Thoracic aorta (tissue), 2 donors: ENCODE measurements around the gene EXD2. TPM values are rescaled to one million over a fixed set of nuclear protein-coding genes. Genes with fewer than 3 reads are reported as not detected.
"Not testable (repeated sequence)": the region's sequence is repeated elsewhere in the genome, so short reads cannot be mapped to it uniquely, and the experiment has no call there.

Experiments used
- ATAC-seq: fragments of 150-250 bp; one replicate; pipeline ENCODE4 v1.8.0; 2017; ENCODE audit warnings: low read depth; ENCODE audit not compliant: insufficient number of reproducible peaks, low FRiP score
- DNase-seq: peaks from one replicate; pipeline ENCODE4 v3.0.0-alpha.2; 2020; ENCODE audit warnings: low spot score
- H3K27ac ChIP-seq, 2 donors: fragments of 200-600 bp; sonication (generic); 1 replicate in 1 of 2; 2 replicates in 1 of 2; pipeline ENCODE4 v1.5.1; 2016; ENCODE audit warnings: mild to moderate bottlenecking in 2 of 2, moderate library complexity in 2 of 2
- H3K27me3 ChIP-seq: fragments of 200-600 bp; sonication (generic); replicated peaks from 2 replicates; pipeline ENCODE4 v1.6.0; 2016; ENCODE audit warnings: mild to moderate bottlenecking; ENCODE audit not compliant: insufficient read depth
- H3K36me3 ChIP-seq: fragments of 200-600 bp; sonication (generic); one replicate; pipeline ENCODE4 v1.5.1; 2016
- H3K4me1 ChIP-seq, 2 donors: fragments of 200-600 bp; sonication (generic); 1 replicate in 1 of 2; 2 replicates in 1 of 2; pipeline versions ENCODE4 v1.5.1 to v1.6.0; 2016; ENCODE audit warnings: low read depth in 2 of 2, mild to moderate bottlenecking in 1 of 2; ENCODE audit not compliant: control insufficient read depth in 1 of 2
- H3K4me3 ChIP-seq: fragments of 200-600 bp; sonication (generic); 2 replicates; pipeline ENCODE4 v1.5.1; 2016; ENCODE audit warnings: mild to moderate bottlenecking
- H3K9me3 ChIP-seq: fragments of 200-600 bp; sonication (generic); 2 replicates; pipeline ENCODE4 v1.5.1; 2016
- CTCF ChIP-seq: fragments of 200-600 bp; sonication (generic); IDR thresholded peaks from one replicate; pipeline ENCODE4 v1.5.1; 2019; ENCODE audit warnings: antibody characterized with exemption
- total RNA-seq, 2 donors: library from RNA; depleted of rRNA; stranded (reverse); fragments of >200 nt; gene quantifications; one replicate each; pipeline versions ENCODE4 v1.1.0 to v1.2.3, GENCODE V29; 2016

The EXD2 gene
- total RNA-seq, 2 donors from 2014 or later: 10.4 to 10.9 TPM

- Histone ChIP-seq H3K36me3 (no peaks in the 10 kb centered on the region), H3K27me3 (no peaks in the 10 kb centered on the region), H3K4me3 (no peak overlapping the region), H3K27ac (no peak overlapping the region), H3K9me3 (no peaks in the 10 kb centered on the region), H3K4me1 (no peaks in the 10 kb centered on the region)
- ATAC-seq: no peak
- no peak for DNase-seq
- no peak for TF ChIP-seq CTCF
These were observed 16.2 kb upstream of the EXD2 start for GRCh38 chr14:69175130-69175529.

- Histone ChIP-seq H3K27ac (no peak overlapping the region), H3K4me1 (no peaks in the 10 kb centered on the region), H3K36me3 (no peaks in the 10 kb centered on the region), H3K4me3 (no peak overlapping the region), H3K9me3 (no peaks in the 10 kb centered on the region), H3K27me3 (no peaks in the 10 kb centered on the region)
- TF ChIP-seq CTCF: no peak
- DNase-seq (no peak), ATAC-seq (no peak)
These were observed 9.8 kb upstream of the EXD2 start for GRCh38 chr14:69181491-69181890.

GRCh38 chr14:69182580-69182979 lies 8.7 kb upstream of the EXD2 start:
- not testable (repeated sequence) for H3K27ac ChIP-seq, H3K4me1 ChIP-seq, H3K36me3 ChIP-seq, H3K27me3 ChIP-seq, H3K9me3 ChIP-seq, H3K4me3 ChIP-seq, ATAC-seq, DNase-seq

GRCh38 chr14:69183735-69184134 lies 7.6 kb upstream of the EXD2 start:
- no peak for DNase-seq
- Histone ChIP-seq H3K27me3 (no peaks in the 10 kb centered on the region), H3K36me3 (no peaks in the 10 kb centered on the region), H3K4me1 (no peaks in the 10 kb centered on the region), H3K9me3 (no peaks in the 10 kb centered on the region), H3K4me3 (no peak overlapping the region), H3K27ac (no peak overlapping the region)
- TF ChIP-seq CTCF: no peak
- no peak for ATAC-seq

- Histone ChIP-seq H3K36me3 (no peaks in the 10 kb centered on the region), H3K27me3 (no peaks in the 10 kb centered on the region), H3K9me3 (no peaks in the 10 kb centered on the region), H3K4me3 (no peak overlapping the region), H3K4me1 (peaks cover 4 to 8% of the 10 kb centered on the region in 2 donors), H3K27ac (no peak overlapping the region)
- no peak for TF ChIP-seq CTCF
- DNase-seq (no peak), ATAC-seq (no peak)
These were observed 1.1 kb upstream of the EXD2 start for GRCh38 chr14:69190191-69190590.

GRCh38 chr14:69193721-69194120 lies 2.4 kb downstream of the EXD2 start:
- Histone ChIP-seq H3K4me3 (no peak overlapping the region), H3K9me3 (no peaks in the 10 kb centered on the region), H3K27ac (no peak overlapping the region), H3K27me3 (no peaks in the 10 kb centered on the region), H3K36me3 (no peaks in the 10 kb centered on the region), H3K4me1 (peaks cover 4 to 8% of the 10 kb centered on the region in 2 donors)
- TF ChIP-seq CTCF: no peak
- DNase-seq (no peak), ATAC-seq (no peak)
